HG03457 (cell line): ENCODE results near the gene PLA2G15.

Source experiments
- ATAC-seq: cut with Tn5 transposase; IDR thresholded peaks from one replicate; pipeline ENCODE4 v1.9.1; 2021; ENCODE audit warnings: moderate number of reproducible peaks; ENCODE audit not compliant: unreplicated experiment

Gene PLA2G15

GRCh38 chr16:68296693-68297092 is 51.5 kb downstream of the PLA2G15 start:
- ATAC-seq: no peak

- no peak for ATAC-seq
Observed at GRCh38 chr16:68297908-68298307, 52.7 kb downstream of the PLA2G15 start.

GRCh38 chr16:68298312-68298711 is 53.1 kb downstream of the PLA2G15 start:
- no peak for ATAC-seq

- ATAC-seq: no peak
Observed at GRCh38 chr16:68298907-68299561, 53.9 kb downstream of the PLA2G15 start.

GRCh38 chr16:68299571-68300453 is 54.6 kb downstream of the PLA2G15 start:
- ATAC-seq: no peak

GRCh38 chr16:68300734-68301459 is 55.7 kb downstream of the PLA2G15 start:
- ATAC-seq: no peak

GRCh38 chr16:68306633-68307032 is 61.5 kb downstream of the PLA2G15 start:
- no peak for ATAC-seq

GRCh38 chr16:68309799-68310198 is 64.6 kb downstream of the PLA2G15 start:
- ATAC-seq: no peak

- ATAC-seq: peak; percentile 5
Observed at GRCh38 chr16:68310437-68310773, 65.2 kb downstream of the PLA2G15 start.
